IgD-negative memory B cell (primary cell): Measurements from ENCODE around the gene AKAP5. TPM values are rescaled to one million over a fixed set of nuclear protein-coding genes. Genes with fewer than 3 reads are reported as not detected.
A peak's percentile ranks its signal among the peaks of the same experiment; 100 is the strongest.

Experiments
- H3K27ac Mint-ChIP-seq, 3 donors: one replicate each; pipeline ENCODE4 v1.8.0; 2020 to 2022; ENCODE audit warnings: mild to moderate bottlenecking in 3 of 3, mixed read lengths in 3 of 3, moderate library complexity in 1 of 3
- H3K27me3 Mint-ChIP-seq: one replicate; pipeline ENCODE4 v1.8.0; 2021; ENCODE audit warnings: mixed read lengths
- H3K36me3 Mint-ChIP-seq: one replicate; pipeline ENCODE4 v1.8.0; 2020; ENCODE audit warnings: mild to moderate bottlenecking, mixed read lengths
- H3K4me1 Mint-ChIP-seq, 3 donors: one replicate each; pipeline ENCODE4 v1.8.0; 2020 to 2022; ENCODE audit warnings: mixed read lengths in 3 of 3, mild to moderate bottlenecking in 1 of 3
- H3K4me3 Mint-ChIP-seq, 4 donors: one replicate each; pipeline ENCODE4 v1.8.0; 2020 to 2022; ENCODE audit warnings: mild to moderate bottlenecking in 4 of 4, mixed read lengths in 4 of 4, moderate library complexity in 3 of 4
- H3K9me3 Mint-ChIP-seq, 3 donors: one replicate each; pipeline ENCODE4 v1.8.0; 2020 to 2021; ENCODE audit warnings: mixed read lengths in 3 of 3, mild to moderate bottlenecking in 1 of 3
- polyA plus RNA-seq: library from polyadenylated mRNA; unstranded; fragments of 300-500 nt; fragmentation: Illumina TruSeq; gene quantifications from one replicate; pipeline ENCODE4 v1.2.3, GENCODE V29; 2021

Gene AKAP5, protein sequence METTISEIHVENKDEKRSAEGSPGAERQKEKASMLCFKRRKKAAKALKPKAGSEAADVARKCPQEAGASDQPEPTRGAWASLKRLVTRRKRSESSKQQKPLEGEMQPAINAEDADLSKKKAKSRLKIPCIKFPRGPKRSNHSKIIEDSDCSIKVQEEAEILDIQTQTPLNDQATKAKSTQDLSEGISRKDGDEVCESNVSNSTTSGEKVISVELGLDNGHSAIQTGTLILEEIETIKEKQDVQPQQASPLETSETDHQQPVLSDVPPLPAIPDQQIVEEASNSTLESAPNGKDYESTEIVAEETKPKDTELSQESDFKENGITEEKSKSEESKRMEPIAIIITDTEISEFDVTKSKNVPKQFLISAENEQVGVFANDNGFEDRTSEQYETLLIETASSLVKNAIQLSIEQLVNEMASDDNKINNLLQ
- polyA plus RNA-seq, result 0.66 TPM

DNA sequence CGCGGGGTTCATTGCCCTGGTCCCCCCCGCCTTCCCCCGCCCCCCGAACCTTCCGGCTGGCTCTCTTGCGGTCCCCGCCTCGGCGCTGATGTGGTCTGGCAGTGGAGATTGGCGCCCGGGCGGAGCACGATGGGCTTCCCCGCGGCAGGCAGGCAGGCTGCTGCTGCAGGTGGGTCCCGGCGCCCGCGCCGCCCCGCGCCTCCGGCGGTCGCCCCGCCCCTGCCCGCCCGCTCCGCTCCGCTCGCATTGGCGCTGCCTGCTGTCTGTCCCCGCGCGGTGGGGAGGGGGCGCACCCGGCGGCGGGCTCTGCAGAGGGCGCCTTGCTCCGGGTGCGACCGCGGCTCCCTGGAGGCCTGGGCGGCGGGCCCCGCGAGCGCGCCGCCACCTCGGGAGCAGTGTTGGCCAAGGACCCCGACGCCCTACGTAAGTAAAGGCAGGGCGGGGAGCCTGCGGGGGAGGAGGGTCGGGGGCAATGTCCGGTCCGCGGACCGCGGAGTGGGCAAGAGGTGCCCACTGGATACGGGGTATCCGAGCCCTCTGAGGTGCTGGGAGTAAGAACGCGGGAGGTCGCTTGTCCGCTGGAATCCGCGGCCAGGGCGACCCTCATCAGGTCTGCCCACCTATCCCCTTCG is at the start of gene AKAP5:
AKAP5 (plus strand) TSS at position 309 of the 632 bp plus-strand sequence. CDS start 2,896 bp downstream, outside the sequence.
- Mint-ChIP-seq H3K4me1 (peaks cover 28 to 48% (median 46%) of the 10 kb centered on the region in 3 donors), H3K4me3 (peak within 1 kb of the TSS; percentile 89 to 95 (median 94)), H3K9me3 (no peaks in the 10 kb centered on the region), H3K27ac (peak within 1 kb of the TSS; percentile 71 to 93 (median 91)), H3K27me3 (no peaks in the 10 kb centered on the region), H3K36me3 (no peaks in the 10 kb centered on the region)

DNA sequence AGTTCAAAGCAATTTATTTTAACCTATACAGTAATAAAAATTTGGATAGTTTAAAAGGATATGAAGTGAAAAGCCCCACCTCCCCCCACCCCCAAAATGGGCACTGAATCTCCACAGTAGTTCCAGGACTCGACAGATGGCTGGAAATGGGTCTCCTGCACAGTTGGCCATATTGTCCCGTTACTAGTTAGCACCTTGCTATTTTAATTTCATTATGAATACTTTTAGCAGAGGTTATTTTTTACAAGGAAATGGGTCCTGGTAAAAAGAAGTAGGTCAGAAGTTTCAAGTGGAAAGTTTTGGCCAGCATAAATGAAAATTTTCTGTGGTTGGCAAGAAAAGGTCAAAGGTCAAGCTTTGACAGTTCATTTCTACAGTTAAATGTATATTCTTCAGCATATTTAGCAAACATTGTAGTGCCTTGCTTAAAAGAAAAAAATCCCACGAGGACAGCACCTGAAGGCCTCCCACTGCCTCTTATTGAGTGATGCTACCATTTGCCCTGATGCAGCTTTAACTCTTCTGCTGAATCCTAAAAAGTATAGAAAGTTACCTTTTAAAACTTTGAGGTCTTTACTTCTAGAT is 48.9 kb upstream of the AKAP5 start:
- Mint-ChIP-seq H3K27me3 (no peaks in the 10 kb centered on the region), H3K4me3 (no peak overlapping the region), H3K27ac (no peak overlapping the region), H3K36me3 (peaks cover 4% of the 10 kb centered on the region), H3K4me1 (no peaks in the 10 kb centered on the region), H3K9me3 (no peaks in the 10 kb centered on the region)

DNA sequence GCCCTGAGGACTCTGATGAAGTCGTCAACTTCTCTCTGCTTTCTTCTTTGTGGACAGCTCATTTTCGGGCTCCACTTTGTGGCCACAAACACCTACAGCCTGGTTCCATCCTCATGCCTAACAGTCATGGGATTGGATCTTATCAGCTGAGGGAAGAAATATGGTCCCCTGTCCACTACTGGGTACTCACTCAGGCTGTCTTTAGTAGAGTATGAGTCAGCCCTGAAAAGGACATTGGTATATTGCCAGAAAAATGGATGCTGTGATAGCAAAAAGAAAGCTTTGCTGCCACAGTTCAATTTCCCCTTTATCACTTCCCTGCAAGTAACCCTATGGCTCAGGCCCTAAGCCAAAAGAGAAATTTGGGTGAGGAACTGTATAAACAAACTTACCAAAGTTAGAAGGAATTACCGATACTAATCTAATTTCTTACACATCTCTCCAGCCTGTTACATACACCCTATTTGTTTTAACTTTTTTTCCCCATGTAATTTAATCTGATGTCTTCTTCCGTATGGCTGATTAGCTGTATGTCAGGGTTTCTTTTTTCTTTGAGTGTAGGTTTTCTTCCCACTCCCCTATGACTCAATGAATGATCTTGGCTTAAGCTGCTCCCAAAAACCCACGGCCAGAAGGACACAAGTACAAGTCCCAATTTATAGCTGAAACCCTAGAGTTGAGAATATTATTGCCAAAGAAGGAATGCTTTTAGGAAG is 48.1 kb upstream of the AKAP5 start:
- H3K27ac Mint-ChIP-seq, result no peak overlapping the region
- H3K36me3 Mint-ChIP-seq, result peaks cover 4% of the 10 kb centered on the region
- no peaks in the 10 kb centered on the region for H3K27me3 Mint-ChIP-seq
- H3K4me1 Mint-ChIP-seq, result no peaks in the 10 kb centered on the region
- no peaks in the 10 kb centered on the region for H3K9me3 Mint-ChIP-seq
- no peak overlapping the region for H3K4me3 Mint-ChIP-seq

DNA sequence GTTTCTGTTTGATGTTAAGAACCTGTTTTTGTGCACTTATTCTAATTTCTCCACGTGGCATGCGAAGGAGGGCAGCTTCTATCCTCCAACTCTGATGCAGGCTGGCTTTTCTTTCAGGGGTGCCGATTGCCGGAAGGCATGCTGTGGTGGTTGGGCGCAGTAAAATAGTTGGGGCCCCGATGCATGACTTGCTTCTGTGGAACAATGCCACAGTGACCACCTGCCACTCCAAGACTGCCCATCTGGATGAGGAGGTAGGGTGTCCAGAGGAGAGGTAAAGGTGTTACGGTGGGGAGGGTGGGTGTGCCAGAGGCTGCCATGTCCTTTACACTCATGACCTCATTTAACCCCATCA is 47.6 kb upstream of the AKAP5 start:
- no peaks in the 10 kb centered on the region for H3K27me3 Mint-ChIP-seq

DNA sequence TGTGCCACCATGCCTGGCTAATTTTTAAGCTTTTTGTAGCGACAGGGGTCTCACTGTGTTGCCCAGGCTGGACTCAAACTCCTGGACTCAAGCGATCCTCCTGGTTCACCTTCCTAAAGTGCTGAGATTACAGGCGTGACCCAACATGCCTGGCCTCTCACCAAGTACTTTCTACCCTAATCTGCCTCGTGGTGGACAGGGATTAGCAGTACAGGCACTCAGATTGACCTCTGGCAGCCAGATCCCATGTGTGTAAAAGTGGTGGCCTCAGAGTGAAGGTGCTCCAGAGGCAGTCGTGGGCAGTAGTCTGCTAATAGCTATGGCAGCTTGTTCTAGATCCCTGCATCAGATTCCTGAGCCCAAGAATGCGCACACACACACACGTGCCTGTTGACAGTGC is 46.3 kb upstream of the AKAP5 start:
- Mint-ChIP-seq H3K9me3 (no peaks in the 10 kb centered on the region), H3K4me3 (no peak overlapping the region), H3K27ac (peak overlapping the region in 1 of 3 donors; percentile 50), H3K36me3 (peaks cover 3% of the 10 kb centered on the region), H3K27me3 (no peaks in the 10 kb centered on the region), H3K4me1 (no peaks in the 10 kb centered on the region)

More for the DNA sequence above, 47.6 kb upstream of the AKAP5 start:
- no peaks in the 10 kb centered on the region for H3K9me3 Mint-ChIP-seq
- no peaks in the 10 kb centered on the region for H3K4me1 Mint-ChIP-seq
- no peak overlapping the region for H3K27ac Mint-ChIP-seq
- H3K4me3 Mint-ChIP-seq, result no peak overlapping the region
- H3K36me3 Mint-ChIP-seq, result peaks cover 4% of the 10 kb centered on the region

DNA sequence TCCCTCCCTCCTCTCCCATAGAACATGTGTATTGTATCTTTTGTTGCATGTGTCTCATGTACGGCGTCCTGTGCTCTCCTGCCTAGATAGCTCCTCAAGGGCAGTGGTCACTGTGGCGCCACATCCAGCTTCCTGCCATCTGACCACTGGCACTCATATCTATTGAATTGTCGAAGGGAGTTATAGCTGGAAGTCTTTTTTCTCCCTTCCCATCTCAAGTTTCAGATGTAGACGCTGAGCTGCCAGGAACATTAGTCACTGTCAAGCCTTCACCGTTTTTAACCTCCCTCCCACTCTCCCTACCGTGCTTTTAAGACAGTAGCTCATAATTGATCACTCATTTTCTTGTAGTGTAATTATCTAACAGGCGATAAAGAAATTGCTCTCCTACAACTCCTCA is 44.1 kb upstream of the AKAP5 start:
- no peak overlapping the region for H3K27ac Mint-ChIP-seq

DNA sequence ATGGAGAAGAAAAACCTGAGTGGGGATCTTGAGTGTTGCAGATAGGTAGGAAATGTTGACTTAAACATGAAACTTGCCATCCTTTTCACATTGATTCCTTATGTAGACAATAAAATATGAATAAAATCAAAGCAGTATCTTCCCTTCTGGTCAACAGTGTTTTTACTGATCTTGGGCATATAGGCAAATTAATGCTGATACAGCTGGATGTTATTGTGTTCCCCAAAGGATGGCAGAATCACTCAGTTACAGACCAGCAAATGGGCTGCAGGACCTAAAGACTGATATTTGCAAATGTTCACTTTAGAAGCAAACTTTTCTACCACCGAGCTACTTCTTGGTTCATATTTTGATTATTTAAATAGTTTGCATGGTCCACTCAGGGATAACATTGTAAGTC is 43.3 kb upstream of the AKAP5 start:
- peaks cover 5% of the 10 kb centered on the region for H3K36me3 Mint-ChIP-seq
- H3K27me3 Mint-ChIP-seq, result no peaks in the 10 kb centered on the region
- H3K4me1 Mint-ChIP-seq, result no peaks in the 10 kb centered on the region
- no peaks in the 10 kb centered on the region for H3K9me3 Mint-ChIP-seq
- no peak overlapping the region for H3K4me3 Mint-ChIP-seq
- H3K27ac Mint-ChIP-seq, result peak overlapping the region in 1 of 3 donors; percentile 64

More for the DNA sequence above, 44.1 kb upstream of the AKAP5 start:
- H3K27me3 Mint-ChIP-seq, result no peaks in the 10 kb centered on the region
- H3K36me3 Mint-ChIP-seq, result peaks cover 5% of the 10 kb centered on the region
- H3K4me1 Mint-ChIP-seq, result no peaks in the 10 kb centered on the region
- H3K4me3 Mint-ChIP-seq, result no peak overlapping the region
- no peaks in the 10 kb centered on the region for H3K9me3 Mint-ChIP-seq

DNA sequence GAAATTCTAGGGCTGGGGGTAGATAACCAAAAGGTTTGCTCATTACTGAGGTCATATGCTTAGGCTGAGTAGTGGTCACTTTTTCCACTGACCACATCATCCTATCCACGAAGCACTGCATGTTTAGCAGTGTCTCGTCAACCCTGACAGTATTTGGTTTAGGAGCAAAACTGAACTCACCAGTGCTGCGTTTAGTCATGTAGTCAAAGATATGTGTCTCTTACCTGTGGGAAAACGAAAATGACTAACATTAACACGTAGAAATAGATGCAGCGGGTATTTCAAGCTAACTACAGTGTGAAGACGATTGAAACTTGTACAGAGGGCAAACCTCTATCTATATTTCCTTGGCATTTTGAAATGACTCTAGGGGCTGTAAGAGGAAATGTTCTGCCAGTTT is 42.5 kb upstream of the AKAP5 start:
- H3K36me3 Mint-ChIP-seq, result peaks cover 5% of the 10 kb centered on the region
- no peaks in the 10 kb centered on the region for H3K9me3 Mint-ChIP-seq
- H3K4me3 Mint-ChIP-seq, result no peak overlapping the region
- H3K4me1 Mint-ChIP-seq, result no peaks in the 10 kb centered on the region
- no peaks in the 10 kb centered on the region for H3K27me3 Mint-ChIP-seq
- H3K27ac Mint-ChIP-seq, result no peak overlapping the region

DNA sequence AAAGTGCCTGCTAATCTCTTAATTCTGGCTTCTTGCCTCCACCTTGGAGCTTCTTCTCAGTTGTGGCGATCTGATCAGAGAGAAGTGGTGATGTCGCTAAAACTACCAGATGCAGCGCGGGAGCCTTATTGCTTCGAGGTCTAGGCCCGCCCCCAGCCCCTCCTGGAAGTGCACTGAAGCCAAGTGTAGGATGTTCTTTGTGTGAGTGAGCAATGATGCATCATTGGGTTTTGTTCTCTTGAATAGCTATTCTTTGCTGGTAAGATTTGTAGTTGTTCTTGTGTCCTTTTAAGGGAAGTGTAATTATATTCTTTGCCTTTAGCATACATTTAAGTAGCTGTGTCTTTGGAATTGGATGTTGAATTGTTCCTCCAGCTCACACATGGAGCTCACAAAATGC is 41.3 kb upstream of the AKAP5 start:
- peaks cover 5% of the 10 kb centered on the region for H3K36me3 Mint-ChIP-seq
- no peaks in the 10 kb centered on the region for H3K9me3 Mint-ChIP-seq
- H3K27me3 Mint-ChIP-seq, result no peaks in the 10 kb centered on the region
- H3K27ac Mint-ChIP-seq, result no peak overlapping the region
- no peak overlapping the region for H3K4me3 Mint-ChIP-seq
- no peaks in the 10 kb centered on the region for H3K4me1 Mint-ChIP-seq

DNA sequence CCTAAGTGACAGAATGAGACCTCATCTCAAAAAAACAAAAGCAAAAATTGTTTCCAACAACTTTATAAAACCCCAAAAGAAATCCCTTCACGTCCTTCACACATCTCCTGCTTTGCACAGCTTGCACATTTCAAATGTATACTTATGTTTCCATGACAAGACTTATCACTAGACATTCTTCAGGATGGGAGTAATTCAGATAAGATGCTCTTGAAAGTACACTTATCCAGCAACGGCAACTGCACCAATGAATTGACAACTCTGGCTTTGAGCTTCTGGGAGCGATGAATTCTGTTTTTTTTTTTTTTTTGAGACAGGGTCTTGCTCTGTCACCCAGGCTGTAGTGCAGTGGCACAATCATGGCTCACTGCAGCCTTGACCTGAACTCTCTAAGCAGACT is 30.8 kb upstream of the AKAP5 start:
- Mint-ChIP-seq H3K9me3 (no peaks in the 10 kb centered on the region), H3K27ac (peak overlapping the region in 1 of 3 donors; percentile 56), H3K4me1 (peaks cover 0 to 4% (median 3%) of the 10 kb centered on the region in 3 donors), H3K4me3 (no peak overlapping the region), H3K36me3 (peaks cover 7% of the 10 kb centered on the region), H3K27me3 (no peaks in the 10 kb centered on the region)

DNA sequence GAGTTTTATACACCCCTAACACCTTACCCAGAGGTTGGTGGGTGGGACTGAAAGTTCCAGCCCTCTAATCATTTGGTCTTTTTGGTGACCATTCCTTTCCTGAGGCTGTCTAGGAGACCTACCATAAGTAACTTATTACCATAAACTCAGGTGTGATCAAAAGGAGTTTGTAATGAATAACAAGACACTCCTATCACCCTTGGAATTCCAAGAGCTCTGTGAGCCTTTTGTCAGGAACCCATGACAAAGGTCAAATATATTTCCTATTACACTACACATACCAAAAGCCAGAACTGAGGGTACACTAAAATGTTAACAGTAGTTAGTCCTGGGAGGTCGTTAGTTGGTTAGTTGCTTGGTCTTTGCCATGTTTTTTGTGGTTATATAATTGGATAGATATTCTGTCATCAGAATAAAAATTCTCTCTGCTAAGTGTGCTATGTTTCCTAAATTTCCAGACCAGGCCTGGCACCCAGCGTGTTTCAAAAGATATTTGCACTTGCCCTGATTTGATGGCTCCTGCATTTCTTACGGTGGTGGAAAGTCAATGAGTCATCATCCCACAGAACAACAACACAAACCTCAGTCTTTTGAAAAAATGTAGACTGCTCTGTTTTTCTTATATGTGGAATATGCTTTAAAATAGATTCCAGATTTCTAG is 27.0 kb upstream of the AKAP5 start:
- Mint-ChIP-seq H3K27me3 (no peaks in the 10 kb centered on the region), H3K27ac (no peak overlapping the region), H3K4me3 (no peak overlapping the region), H3K4me1 (peaks cover 0 to 4% (median 0%) of the 10 kb centered on the region in 3 donors), H3K9me3 (no peaks in the 10 kb centered on the region), H3K36me3 (peaks cover 11% of the 10 kb centered on the region)

DNA sequence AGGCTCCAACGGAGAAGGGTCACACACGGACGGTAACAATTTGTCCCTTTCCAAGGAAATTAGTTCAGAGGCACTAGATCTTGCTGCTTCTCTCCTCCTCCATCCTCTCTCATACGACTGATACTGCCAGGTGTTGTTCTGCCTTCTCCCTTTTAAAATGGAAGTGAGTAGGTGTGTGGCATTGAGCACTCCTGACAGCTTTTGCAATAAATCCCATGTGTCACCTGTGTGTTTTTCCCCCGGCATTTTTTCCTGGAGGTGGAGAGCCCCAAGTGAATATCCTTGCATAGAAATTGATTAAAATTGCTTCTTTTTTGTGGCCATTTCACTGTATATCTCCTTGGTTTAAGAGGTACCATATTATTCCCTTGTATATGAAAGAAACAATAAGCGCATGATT is 26.2 kb upstream of the AKAP5 start:
- Mint-ChIP-seq H3K9me3 (no peaks in the 10 kb centered on the region), H3K27ac (no peak overlapping the region), H3K36me3 (peaks cover 14% of the 10 kb centered on the region), H3K4me1 (peaks cover 3 to 5% (median 4%) of the 10 kb centered on the region in 3 donors), H3K27me3 (no peaks in the 10 kb centered on the region), H3K4me3 (no peak overlapping the region)

DNA sequence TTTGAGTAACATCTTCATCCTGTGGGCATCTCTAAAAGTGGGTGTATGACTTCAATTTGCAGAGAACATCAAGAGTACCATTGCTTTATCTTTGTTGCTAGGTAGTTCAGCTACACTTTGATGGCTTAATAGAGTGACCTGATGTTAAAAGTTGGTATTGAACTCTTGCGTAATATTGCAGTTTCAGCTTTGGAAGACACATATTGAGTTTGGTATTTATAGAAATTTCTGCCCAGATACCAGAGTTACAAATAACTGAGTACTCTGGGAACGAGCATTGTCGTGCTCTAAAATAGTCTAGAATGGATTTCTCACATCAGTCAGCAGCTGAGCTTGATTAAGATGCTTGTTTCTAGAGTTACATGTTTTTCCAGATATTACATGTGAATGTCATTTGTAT is 24.8 kb upstream of the AKAP5 start:
- Mint-ChIP-seq H3K27me3 (no peaks in the 10 kb centered on the region), H3K36me3 (peaks cover 12% of the 10 kb centered on the region), H3K4me1 (peaks cover 15 to 18% (median 18%) of the 10 kb centered on the region in 3 donors), H3K9me3 (no peaks in the 10 kb centered on the region), H3K27ac (peak overlapping the region in 1 of 3 donors; percentile 59), H3K4me3 (no peak overlapping the region)

DNA sequence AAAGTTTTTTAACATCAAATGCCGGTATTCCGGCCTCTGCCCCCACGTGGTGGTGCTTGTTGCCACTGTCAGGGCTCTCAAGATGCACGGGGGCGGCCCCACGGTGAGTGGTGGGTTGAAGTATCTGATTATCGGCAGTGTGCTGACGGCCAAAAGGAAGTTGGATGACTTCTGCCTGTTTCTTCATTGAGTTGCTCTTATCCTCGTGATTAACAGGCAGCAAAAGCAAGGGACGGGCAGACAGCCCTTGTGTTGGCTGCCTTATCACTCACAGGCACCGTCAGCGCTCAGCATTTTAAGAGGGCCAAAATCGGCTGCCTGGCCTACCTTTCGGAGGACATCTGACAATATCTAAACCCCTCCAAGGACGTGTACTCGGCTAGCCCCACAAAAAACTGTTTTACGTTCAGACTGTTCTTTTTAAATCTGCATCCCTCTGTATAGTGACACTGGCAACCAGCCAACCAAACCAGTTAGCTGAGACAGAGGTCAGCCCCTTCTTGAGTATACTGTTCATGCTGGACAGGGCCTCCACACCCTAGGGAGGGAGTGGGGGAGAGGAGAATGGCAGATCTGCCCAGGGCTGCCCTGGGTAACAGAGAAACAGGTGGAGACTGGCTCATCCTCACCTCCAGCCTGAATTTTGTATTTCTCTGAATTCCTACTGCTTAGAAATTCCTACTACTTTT is 22.9 kb upstream of the AKAP5 start:
- Mint-ChIP-seq H3K9me3 (no peaks in the 10 kb centered on the region), H3K27ac (peak overlapping the region in 1 of 3 donors; percentile 56), H3K36me3 (peaks cover 10% of the 10 kb centered on the region), H3K27me3 (no peaks in the 10 kb centered on the region), H3K4me1 (peaks cover 21 to 26% (median 24%) of the 10 kb centered on the region in 3 donors), H3K4me3 (no peak overlapping the region)
